Loucy (cell line): ENCODE results near the gene ZNF648.

Experiments
- H2AFZ ChIP-seq: fragments of 200-600 bp; sonication (generic); 2 replicates; pipeline ENCODE4 v1.6.0; 2016; ENCODE audit warnings: antibody characterized with exemption, mild to moderate bottlenecking, low read length, moderate library complexity
- H3F3A ChIP-seq: fragments of 200-600 bp; 2 replicates; pipeline ENCODE4 v1.6.0; 2016; ENCODE audit warnings: antibody characterized with exemption, low read depth, mild to moderate bottlenecking
- H3K27me3 ChIP-seq: fragments of 200-600 bp; sonication (generic); 2 replicates; pipeline ENCODE4 v1.6.1; 2014; ENCODE audit warnings: low read length, mild to moderate bottlenecking; ENCODE audit not compliant: insufficient read depth, poor library complexity, severe bottlenecking
- H3K36me3 ChIP-seq: fragments of 200-600 bp; sonication (generic); 2 replicates; pipeline ENCODE4 v1.6.1; 2016; ENCODE audit warnings: low read length; ENCODE audit not compliant: insufficient read depth
- H3K4me1 ChIP-seq: fragments of 200-600 bp; sonication (generic); 2 replicates; pipeline ENCODE4 v1.5.1; 2014; ENCODE audit warnings: low read length, mild to moderate bottlenecking; ENCODE audit not compliant: insufficient read depth, poor library complexity, severe bottlenecking
- H3K4me2 ChIP-seq: fragments of 200-600 bp; sonication (generic); 2 replicates; pipeline ENCODE4 v1.6.0; 2014; ENCODE audit warnings: antibody characterized with exemption, low read length, low read depth, mild to moderate bottlenecking; ENCODE audit not compliant: poor library complexity, severe bottlenecking
- H3K4me3 ChIP-seq: fragments of 200-600 bp; sonication (generic); 2 replicates; pipeline ENCODE4 v1.5.1; 2014; ENCODE audit warnings: low read length, mild to moderate bottlenecking, mixed read lengths; ENCODE audit not compliant: poor library complexity, severe bottlenecking
- H3K79me2 ChIP-seq: fragments of 200-600 bp; sonication (generic); 2 replicates; pipeline ENCODE4 v1.6.1; 2014; ENCODE audit warnings: low read length; ENCODE audit not compliant: insufficient read depth
- H3K9ac ChIP-seq: fragments of 200-600 bp; sonication (generic); 2 replicates; pipeline ENCODE4 v1.6.0; 2014; ENCODE audit warnings: mild to moderate bottlenecking, low read depth, low read length, moderate library complexity; ENCODE audit not compliant: poor library complexity, severe bottlenecking
- H3K9me2 ChIP-seq: fragments of 200-600 bp; sonication (generic); replicated peaks from 2 replicates; pipeline ENCODE4 v1.6.1; 2016; ENCODE audit warnings: low read depth, low read length, mixed read lengths
- H3K9me3 ChIP-seq: fragments of 200-600 bp; sonication (generic); 2 replicates; pipeline ENCODE4 v1.6.1; 2014; ENCODE audit warnings: mild to moderate bottlenecking, antibody characterized with exemption, low read length, low read depth; ENCODE audit not compliant: insufficient read depth
- H4K20me1 ChIP-seq: fragments of 200-600 bp; sonication (generic); 2 replicates; pipeline ENCODE4 v1.6.0; 2014; ENCODE audit warnings: antibody characterized with exemption, low read length, mild to moderate bottlenecking; ENCODE audit not compliant: insufficient read depth, poor library complexity, severe bottlenecking
- CTCF ChIP-seq: fragments of 200-600 bp; sonication (generic); conservative IDR thresholded peaks from 2 replicates; pipeline ENCODE4 v1.5.1; 2014; ENCODE audit warnings: mild to moderate bottlenecking, antibody characterized with exemption, low read length
- EZH2phosphoT487 ChIP-seq: fragments of 200-600 bp; IDR thresholded peaks from 2 replicates; pipeline ENCODE4 v1.6.1; 2018; ENCODE audit warnings: antibody characterized with exemption, mild to moderate bottlenecking, moderate library complexity, borderline replicate concordance

The ZNF648 gene

GRCh38 chr1:182085726-182086125 lies 24.2 kb upstream of the ZNF648 start:
- Histone ChIP-seq H3K79me2 (no peaks in the 10 kb centered on the region), H4K20me1 (no peaks in the 10 kb centered on the region), H3K4me2 (no peak overlapping the region), H3K9ac (no peak overlapping the region), H3K4me1 (peaks cover 41% of the 10 kb centered on the region), H3K9me3 (no peaks in the 10 kb centered on the region), H3K4me3 (no peak overlapping the region), H3K36me3 (no peaks in the 10 kb centered on the region), H3K27me3 (no peaks in the 10 kb centered on the region), H3F3A (no peaks in the 10 kb centered on the region), H2AFZ (no peak overlapping the region), H3K9me2 (no peaks in the 10 kb centered on the region)
- TF ChIP-seq CTCF, result no peak
- no peak for TF ChIP-seq EZH2phosphoT487

- H3K4me2 ChIP-seq, result peak overlapping the region; percentile 65
- peak overlapping the region; percentile 35 for H3K4me3 ChIP-seq
- H2AFZ ChIP-seq, result 0 out of 2 replicates have a peak overlapping the region, but pooled peaks have one; percentile 60
Observed at GRCh38 chr1:182084487-182085316, 23.2 kb upstream of the ZNF648 start.

GRCh38 chr1:182083851-182084486 lies 22.5 kb upstream of the ZNF648 start:
- TF ChIP-seq EZH2phosphoT487 (no peak), CTCF (no peak)
- H3K4me3 ChIP-seq, result no peak overlapping the region
- H3F3A ChIP-seq, result no peaks in the 10 kb centered on the region
- no peak overlapping the region for H3K9ac ChIP-seq
- no peaks in the 10 kb centered on the region for H3K9me3 ChIP-seq
- H3K4me1 ChIP-seq, result peaks cover 30% of the 10 kb centered on the region
- H3K27me3 ChIP-seq, result no peaks in the 10 kb centered on the region
- H3K79me2 ChIP-seq, result no peaks in the 10 kb centered on the region
- H3K9me2 ChIP-seq, result no peaks in the 10 kb centered on the region
- no peak overlapping the region for H3K4me2 ChIP-seq
- H3K36me3 ChIP-seq, result no peaks in the 10 kb centered on the region
- no peak overlapping the region for H2AFZ ChIP-seq
- H4K20me1 ChIP-seq, result no peaks in the 10 kb centered on the region

More at GRCh38 chr1:182084487-182085316, 23.2 kb upstream of the ZNF648 start:
- H3K9ac ChIP-seq, result no peak overlapping the region
- H3K9me2 ChIP-seq, result no peaks in the 10 kb centered on the region
- no peaks in the 10 kb centered on the region for H4K20me1 ChIP-seq
- no peaks in the 10 kb centered on the region for H3F3A ChIP-seq
- no peaks in the 10 kb centered on the region for H3K9me3 ChIP-seq
- H3K27me3 ChIP-seq, result no peaks in the 10 kb centered on the region
- peaks cover 37% of the 10 kb centered on the region for H3K4me1 ChIP-seq
- H3K36me3 ChIP-seq, result no peaks in the 10 kb centered on the region
- H3K79me2 ChIP-seq, result no peaks in the 10 kb centered on the region
- TF ChIP-seq EZH2phosphoT487 (no peak), CTCF (peak; percentile 77)
